Testis (tissue), 3 donors: ENCODE data around the gene ATP5F1E. TPM values are rescaled to one million over a fixed set of nuclear protein-coding genes. Genes with fewer than 3 reads are reported as not detected.
"Not testable (repeated sequence)": the region's sequence is repeated elsewhere in the genome, so short reads cannot be mapped to it uniquely, and the experiment has no call there.

ENCODE experiments used
- DNase-seq: peaks from one replicate; pipeline ENCODE4 v3.0.0-alpha.2; 2019
- H3K27ac ChIP-seq, 2 donors: fragments of 200-600 bp; sonication (generic); one replicate each; pipeline ENCODE4 v1.5.1; 2019
- H3K27me3 ChIP-seq: fragments of 200-600 bp; sonication (generic); one replicate; pipeline ENCODE4 v1.5.1; 2019
- H3K36me3 ChIP-seq: fragments of 200-600 bp; sonication (generic); one replicate; pipeline ENCODE4 v1.5.1; 2017; ENCODE audit warnings: low read depth; ENCODE audit errors: missing control alignments
- H3K4me1 ChIP-seq: fragments of 200-600 bp; sonication (generic); one replicate; pipeline ENCODE4 v1.5.1; 2019
- H3K4me3 ChIP-seq, 2 donors: fragments of 200-600 bp; sonication (generic); one replicate each; pipeline ENCODE4 v1.5.1; 2017 to 2019
- H3K9me3 ChIP-seq: fragments of 200-600 bp; sonication (generic); one replicate; pipeline ENCODE4 v1.5.1; 2017
- CTCF ChIP-seq, 3 experiments: fragments of 450-650 bp in 2 of 3; fragments of 200-600 bp in 1 of 3; sonication (generic) in 1 of 3; IDR thresholded peaks; one replicate each; pipeline ENCODE4 v1.5.1; 2016 to 2019; ENCODE audit warnings: antibody characterized with exemption in 3 of 3, mild to moderate bottlenecking in 2 of 3, moderate library complexity in 1 of 3
- POLR2A ChIP-seq: fragments of 450-650 bp; IDR thresholded peaks from one replicate; pipeline ENCODE4 v1.6.1; 2017; ENCODE audit warnings: antibody characterized with exemption, mild to moderate bottlenecking, moderate library complexity
- WGBS, 2 donors: methylation state at CpG; one replicate each; pipeline ENCODE4 v1.1.5; 2018; 5-methylcytosine and 5-hydroxymethylcytosine counted together
- intact Hi-C: fragments of 100-400 bp; cut with DNase I; formaldehyde crosslinking; loops from one replicate; pipeline ENCODE4 v1.15.1; 2023; ENCODE audit warnings: low total_unique reads
- polyA plus RNA-seq: library from polyadenylated mRNA; stranded (reverse); fragments of 350-450 nt; fragmentation: Illumina TruSeq; extraction: RNeasy Lipid Tissue Mini Kit (QIAGEN cat#74804); gene quantifications from one replicate; pipeline ENCODE4 v1.2.3, GENCODE V29; 2014; ENCODE audit warnings: low read depth, low replicate concordance; ENCODE audit not compliant: insufficient read depth
- total RNA-seq, 2 donors: library from RNA; depleted of rRNA; stranded (reverse); fragments of >200 nt; gene quantifications; one replicate each; pipeline ENCODE4 v1.2.3, GENCODE V29; 2016

Gene ATP5F1E
- total and polyA plus RNA-seq, 3 donors from 2014 or later, result 24.6 to 76.0 (median 25.5) TPM

DNA sequence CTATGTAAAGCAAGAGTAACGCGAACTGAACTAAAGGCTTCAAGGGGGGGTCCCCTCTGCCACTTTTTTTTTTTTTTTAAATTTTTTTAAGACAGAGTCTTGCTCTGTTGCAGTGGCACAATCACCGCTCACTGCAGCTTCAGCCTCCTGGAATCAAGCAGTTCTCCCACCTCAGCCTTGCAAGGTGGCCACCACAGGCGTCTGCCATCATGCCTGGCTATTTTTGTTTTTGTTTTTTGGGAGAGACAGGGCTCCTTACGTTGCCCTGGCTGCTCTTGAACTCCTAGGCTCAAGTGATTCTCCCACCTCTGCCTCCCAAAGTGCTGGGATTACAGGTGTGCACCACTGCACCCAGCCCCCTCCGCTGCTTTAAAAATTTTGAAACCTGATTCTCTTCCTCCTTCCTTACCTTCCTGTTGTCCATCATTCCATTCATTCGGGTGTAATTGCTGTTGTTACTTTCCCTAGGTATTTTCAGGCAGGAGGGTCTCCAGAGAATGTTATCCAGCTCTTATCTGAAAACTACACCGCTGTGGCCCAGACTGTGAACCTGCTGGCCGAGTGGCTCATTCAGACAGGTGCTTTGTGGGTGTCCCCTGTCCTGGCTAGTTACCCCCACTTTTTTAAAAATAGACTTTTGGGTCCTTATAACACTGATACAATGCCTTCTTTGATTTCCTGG is 45.7 kb downstream of the ATP5F1E start:
- H3K27ac ChIP-seq, result no peak overlapping the region
- WGBS, 2 donors, result 81 to 83% methylated on average over 9 of the region's 9 CpGs

GRCh38 chr20:58985656-58986055 is 46.5 kb downstream of the ATP5F1E start:
- TF ChIP-seq POLR2A (no peak), CTCF (IDR thresholded peaks at IDR 0.05) (no peak)
- WGBS, 2 donors, result 73 to 85% methylated on average over 5 of the region's 5 CpGs
- no peaks in the 10 kb centered on the region for H3K36me3 ChIP-seq
- no peak overlapping the region for H3K4me3 ChIP-seq
- peaks cover 8% of the 10 kb centered on the region for H3K4me1 ChIP-seq
- H3K9me3 ChIP-seq, result no peaks in the 10 kb centered on the region
- H3K27ac ChIP-seq, result no peak overlapping the region
- no peaks in the 10 kb centered on the region for H3K27me3 ChIP-seq
- intact Hi-C loops, result no loop called here
- no peak for DNase-seq

More for the DNA sequence above, 45.7 kb downstream of the ATP5F1E start:
- Histone ChIP-seq H3K4me1 (peaks cover 8% of the 10 kb centered on the region), H3K27me3 (no peaks in the 10 kb centered on the region), H3K9me3 (no peaks in the 10 kb centered on the region), H3K36me3 (no peaks in the 10 kb centered on the region), H3K4me3 (no peak overlapping the region)
- DNase-seq, result peak; percentile 9
- intact Hi-C loops, result no loop called here
- no peak for TF ChIP-seq CTCF (IDR thresholded peaks at IDR 0.05)
- no peak for TF ChIP-seq POLR2A

GRCh38 chr20:58984691-58985090 is 47.4 kb downstream of the ATP5F1E start:
- Histone ChIP-seq H3K27ac (no peak overlapping the region), H3K4me3 (no peak overlapping the region), H3K27me3 (no peaks in the 10 kb centered on the region), H3K9me3 (no peaks in the 10 kb centered on the region), H3K36me3 (no peaks in the 10 kb centered on the region), H3K4me1 (peaks cover 8% of the 10 kb centered on the region)
- WGBS, 2 donors, result 81 to 89% methylated on average over 6 of the region's 6 CpGs
- TF ChIP-seq POLR2A, result no peak
- no peak for TF ChIP-seq CTCF (IDR thresholded peaks at IDR 0.05)
- intact Hi-C loops, result loop anchor here (5.0 kb wide), 1 partner anchor 92 kb away; no protein-coding TSS in a partner anchor
- DNase-seq, result no peak

DNA sequence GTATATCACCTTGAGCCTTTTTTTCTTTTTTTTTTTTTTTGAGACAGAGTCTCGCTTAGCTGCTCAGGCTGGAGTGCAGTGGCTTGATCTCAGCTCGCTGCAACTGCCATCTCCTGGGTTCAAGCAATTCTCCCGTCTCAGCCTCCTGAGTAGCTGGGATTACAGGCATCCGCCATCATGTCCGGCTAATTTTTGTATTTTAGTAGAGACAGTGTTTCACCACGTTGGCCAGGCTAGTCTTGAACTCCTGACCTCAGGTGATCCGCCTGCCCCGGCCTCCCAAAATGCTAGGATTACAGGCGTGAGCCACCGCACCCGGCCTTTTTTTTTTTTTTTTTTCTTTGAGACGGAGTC is 49.0 kb downstream of the ATP5F1E start:
- H3K4me1 ChIP-seq, H3K36me3 ChIP-seq, H3K27ac ChIP-seq, H3K27me3 ChIP-seq, H3K4me3 ChIP-seq, H3K9me3 ChIP-seq, DNase-seq: not testable (repeated sequence)
- intact Hi-C loops, result loop anchor here (5.0 kb wide), 1 partner anchor 91 kb away; no protein-coding TSS in a partner anchor
- 90 to 96% methylated on average over 12 of the region's 12 CpGs for WGBS, 2 donors

DNA sequence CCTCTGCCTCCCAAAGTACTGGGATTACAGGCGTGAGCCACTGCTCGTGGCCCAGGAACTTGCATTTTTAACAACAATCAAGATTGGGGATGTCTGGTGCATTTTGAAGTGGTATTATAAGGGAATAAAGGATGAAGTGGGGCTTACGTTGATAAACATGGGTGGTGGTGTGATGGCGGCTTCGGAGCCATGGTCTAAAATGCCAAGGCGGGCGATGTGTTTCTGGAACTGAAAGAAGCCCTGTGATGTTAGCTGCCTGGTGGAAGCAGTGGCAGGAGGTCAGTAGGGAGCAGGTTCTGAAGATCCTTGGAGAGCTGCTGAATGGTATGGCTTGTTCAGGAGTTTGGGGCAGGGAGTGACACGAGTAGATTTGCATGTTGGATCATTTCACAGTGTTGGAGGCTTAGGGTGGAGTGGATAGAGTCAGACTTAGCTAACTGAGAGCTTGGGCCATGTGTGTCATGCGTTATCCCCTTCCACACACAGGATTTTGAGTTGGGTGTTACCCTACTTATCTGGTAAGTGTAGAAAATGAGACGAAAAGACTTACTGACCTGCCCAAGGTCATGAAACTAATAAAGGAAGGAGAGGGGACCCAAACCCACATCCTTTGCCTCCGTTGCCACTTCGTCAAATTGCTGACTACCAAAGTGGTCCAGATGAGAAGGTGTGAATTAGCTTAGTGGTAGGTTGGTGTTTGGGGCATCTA is 49.6 kb downstream of the ATP5F1E start:
- Histone ChIP-seq H3K27ac (no peak overlapping the region), H3K4me3 (peak overlapping the region in 1 of 2 donors; percentile 67), H3K4me1 (peaks cover 8% of the 10 kb centered on the region), H3K9me3 (no peaks in the 10 kb centered on the region), H3K27me3 (no peaks in the 10 kb centered on the region), H3K36me3 (no peaks in the 10 kb centered on the region)
- WGBS, 2 donors, result 66 to 74% methylated on average over 12 of the region's 12 CpGs
- DNase-seq, result no peak
- intact Hi-C loops, result loop anchor here (5.0 kb wide), 1 partner anchor 90 kb away; no protein-coding TSS in a partner anchor
- no peak for TF ChIP-seq POLR2A
- no peak for TF ChIP-seq CTCF (IDR thresholded peaks at IDR 0.05)
